ENCODE results near the gene AHRR.

Gene AHRR

DNA sequence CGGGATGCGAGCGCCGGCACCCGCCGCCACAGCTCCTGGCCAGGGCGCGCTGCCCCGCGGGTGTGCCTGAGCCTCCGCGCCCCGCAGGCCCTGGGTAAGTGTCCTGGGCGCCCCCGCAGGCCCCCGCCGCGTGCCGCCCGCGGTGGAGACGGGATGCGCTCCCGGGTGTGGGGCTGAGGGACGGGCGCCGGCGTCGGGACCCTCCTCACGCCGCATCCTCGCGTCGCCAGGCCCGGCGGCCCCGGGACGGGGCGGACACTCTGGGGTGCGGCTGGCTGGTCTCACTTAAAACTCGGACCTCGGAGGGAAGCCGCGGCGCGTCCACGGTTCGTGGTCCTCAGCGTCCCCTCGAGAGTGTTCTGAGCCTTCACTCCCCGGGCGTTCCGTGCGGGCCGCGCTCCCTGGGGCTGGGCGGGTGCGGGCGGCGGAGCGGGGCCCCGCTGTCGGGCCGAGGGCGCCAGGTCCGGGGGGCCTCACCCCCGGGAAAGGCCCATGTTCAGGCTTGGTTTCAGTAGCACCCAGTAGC lies 275 bp downstream of the AHRR start:
- DNase-seq = no peak

DNA sequence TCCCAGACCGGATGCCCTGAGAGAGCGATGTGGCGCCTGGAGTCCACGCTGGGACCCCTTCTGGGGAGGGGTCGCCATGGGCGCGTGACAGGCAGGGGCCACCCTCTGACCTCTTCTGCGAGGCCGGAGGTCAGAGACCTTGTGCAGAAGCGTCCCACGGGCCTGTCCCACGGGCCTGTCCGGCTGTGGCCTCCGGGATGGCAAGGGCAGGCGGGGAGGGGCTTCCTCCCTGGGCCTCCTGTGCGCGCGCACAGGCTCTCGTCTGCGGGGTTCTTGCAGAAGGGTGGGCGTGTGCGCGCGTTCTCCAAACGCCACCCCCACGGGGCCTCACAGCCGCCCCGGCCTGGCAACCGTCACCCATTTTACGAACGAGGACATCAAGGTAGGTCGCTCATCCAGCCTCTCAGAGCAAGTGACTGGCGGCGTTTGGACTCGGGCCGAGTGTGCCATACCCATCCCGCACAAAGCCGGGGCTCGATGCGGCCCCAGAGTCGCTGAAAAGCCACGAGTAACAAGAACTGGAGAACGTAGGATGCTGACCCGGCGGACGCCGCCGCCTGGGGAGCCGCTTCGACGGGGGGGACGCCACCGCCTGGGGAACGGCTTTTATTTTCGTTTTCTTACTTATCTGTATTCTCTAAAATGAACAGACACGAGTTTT lies 897 bp downstream of the AHRR start:
- DNase-seq = peak; percentile 47

DNA sequence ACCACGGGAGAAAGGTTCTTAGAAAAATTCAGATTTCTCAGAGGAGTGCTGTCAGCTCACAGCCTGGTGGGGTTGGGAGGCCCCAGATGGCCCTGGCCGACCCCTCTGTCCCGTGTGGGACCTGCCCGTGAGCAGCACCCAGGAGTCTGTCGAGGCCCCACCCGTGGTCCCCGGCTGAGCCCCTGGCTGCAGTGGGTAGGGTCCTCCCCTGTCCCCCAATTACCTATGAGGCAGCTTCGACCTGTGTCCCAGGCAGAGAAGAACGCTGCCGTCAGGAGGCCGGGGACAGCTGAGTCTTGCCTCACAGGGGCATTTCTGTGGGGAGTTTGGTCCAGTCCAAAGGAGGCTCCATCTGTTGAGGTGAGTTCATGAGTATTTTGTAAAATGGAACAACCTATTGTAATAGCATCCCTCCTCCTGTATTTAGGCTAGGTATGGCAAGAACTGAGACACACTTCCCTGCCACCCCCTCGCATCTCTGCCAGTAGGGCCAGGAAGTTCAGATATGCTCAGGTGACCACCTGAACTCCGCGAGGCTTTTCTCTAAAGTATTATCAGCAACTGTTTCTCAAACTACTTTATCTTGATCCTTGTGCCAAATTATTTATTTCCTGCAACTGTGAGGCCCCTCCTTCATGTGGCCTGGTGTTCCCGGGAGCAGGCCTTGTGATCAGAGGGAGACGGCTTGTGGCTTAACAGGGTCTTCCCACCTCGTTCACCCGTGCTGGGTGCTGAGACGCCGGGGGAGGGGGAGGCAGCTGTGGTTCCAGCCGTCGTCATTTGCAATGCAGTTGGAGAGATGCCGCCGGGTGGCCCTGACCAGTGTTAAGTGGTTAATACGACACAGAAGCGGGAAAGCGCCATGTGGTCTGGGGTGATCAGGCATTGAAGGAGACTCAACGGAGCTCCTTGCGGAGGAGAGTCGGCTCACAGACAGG lies 1.7 kb downstream of the AHRR start:
- DNase-seq = no peak

DNA sequence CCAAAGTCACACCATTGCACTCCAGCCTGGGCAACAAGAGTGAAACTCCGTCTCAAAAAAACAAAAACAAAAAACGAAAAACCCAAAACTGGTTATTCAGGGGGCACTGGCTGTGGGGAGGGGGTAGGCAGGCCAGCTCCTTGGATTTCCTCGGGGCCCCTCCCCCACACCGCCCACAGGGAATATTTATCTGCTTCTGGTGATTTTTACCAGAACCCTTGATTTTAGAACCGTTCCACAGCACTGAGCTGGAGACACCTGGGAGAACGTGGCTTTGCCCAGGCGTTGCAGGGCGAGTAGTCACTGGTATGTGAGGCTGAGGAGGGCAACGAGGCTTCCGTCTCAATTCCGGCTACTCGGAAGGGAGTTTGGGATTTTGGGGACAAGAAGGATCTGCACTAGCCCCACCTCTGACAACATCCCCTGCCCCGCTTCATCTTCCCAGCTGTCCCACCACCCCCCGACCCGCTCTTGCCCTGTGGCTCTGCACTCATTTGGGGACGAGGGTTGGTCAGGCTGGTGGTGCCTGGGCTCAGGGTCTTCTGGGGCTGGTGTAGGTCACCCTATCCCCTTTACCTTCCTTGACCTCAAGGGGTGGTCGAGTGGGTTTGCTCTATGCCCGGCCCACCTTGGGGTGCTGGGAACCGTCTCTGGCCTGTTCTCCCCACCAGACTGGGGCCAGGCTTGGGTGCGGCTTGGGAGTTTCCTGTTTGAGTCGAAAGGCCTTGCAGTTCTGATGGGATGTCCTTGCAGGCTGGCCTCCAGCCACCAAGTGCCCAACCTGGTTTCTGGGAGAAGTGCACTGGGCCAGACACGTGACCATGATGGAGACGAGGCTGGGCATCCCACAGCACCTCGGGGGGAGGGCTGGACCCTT lies 3.5 kb downstream of the AHRR start:
- DNase-seq = no peak

DNA sequence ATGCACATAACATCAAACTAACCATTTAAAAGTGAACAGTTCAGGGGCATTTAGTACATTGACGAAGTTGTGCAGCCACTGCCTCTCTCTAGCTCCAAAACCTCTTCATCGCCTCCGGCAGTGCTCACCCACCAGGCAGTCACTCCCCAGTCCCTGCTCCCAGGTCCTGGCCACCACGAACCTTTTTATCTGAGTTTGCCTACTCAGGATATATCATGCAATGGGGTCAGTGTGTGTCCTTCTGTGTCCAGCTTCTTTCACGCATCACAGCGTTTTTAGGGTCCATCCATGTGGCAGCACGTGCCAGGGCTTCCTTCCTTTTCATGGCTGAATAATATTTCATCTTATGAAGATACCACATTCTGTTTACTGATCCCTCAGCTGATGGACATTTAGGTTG lies 4.6 kb downstream of the AHRR start:
- DNase-seq = no peak

DNA sequence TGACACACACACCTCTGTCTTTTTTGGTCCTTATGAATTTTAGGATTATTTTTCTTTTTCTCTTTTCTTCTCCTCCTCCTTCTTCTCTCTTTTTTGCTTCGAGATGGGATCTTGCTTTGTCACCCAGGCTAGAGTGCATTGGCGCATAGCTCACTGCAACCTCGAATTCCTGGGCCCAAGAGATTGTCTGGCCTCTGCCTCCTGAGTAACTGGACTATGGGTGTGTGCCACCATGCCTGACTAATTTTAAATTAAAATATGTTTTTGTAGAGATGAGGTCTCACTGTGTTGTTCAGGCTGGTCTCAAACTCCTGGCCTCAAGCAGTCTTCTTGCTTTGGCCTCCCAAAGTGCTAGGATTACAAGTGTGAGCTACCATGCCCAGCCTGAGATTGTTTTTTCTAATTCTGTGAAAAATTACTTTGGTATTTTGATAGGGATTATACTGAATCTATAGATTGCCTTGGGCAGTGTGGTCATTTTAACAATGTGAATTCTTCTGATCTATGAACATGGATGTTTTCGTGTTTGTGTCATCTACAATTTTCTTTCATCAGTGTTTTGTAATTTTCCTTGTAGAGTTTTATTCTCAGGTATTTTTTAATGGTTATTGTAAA lies 7.7 kb downstream of the AHRR start:
- no peak for DNase-seq

DNA sequence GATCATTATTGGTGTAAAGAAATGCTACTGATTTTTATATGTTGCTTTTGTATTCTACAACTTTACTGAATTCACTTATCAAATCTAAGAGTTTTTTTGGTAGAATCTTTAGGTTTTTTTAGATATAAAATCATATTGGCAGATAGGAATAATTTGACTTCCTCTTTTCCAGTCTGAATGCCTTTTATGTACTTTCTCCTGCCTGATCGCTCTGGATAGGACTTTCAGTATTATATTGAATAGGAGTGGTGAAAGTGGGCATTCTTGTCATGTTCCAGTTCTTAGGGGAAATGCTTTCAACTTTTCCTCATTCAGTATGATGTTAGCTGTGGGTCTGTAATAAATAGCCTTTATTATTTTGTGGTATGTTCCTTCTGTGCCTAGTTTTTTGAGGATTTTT lies 8.3 kb downstream of the AHRR start:
- no peak for DNase-seq

DNA sequence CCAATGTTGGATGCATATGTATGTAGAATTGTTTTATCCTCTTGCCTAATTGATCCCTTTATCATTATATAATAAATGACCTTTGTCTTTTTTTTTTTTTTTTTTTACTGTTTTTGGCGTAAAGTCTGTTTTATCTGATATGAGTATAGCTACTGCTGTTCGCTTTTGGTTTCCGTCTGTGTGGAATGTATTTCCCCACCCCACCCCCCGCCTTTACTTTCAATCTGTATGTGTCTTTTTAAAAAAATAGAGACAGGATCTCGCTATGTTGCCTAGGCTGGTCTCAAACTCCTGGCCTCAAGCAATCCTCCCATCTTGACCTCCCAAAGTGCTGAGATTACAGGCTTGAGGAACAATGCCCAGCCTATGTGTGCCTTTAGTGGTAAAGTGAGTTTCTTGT lies 11.3 kb downstream of the AHRR start:
- peak; percentile 86 for DNase-seq

DNA sequence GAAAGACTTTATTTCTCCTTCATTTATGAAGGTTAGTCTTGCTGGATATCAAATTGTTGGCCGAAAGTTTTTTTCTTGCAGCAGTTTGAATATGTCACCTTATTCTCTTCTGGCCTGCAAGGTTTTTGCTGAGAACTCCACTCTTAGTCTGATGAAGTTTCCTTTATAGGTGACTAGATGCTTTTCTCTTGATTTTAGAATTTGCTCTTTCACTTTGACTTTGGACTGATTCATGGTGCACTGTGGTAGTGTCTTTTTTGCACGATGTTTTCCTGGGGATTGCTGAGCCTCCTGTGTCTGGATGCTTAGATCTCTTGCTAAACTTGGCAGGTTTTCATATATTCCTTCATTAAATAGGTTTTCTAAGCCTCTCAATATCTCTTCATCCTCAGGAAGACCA lies 12.4 kb downstream of the AHRR start:
- DNase-seq = peak; percentile 86

DNA sequence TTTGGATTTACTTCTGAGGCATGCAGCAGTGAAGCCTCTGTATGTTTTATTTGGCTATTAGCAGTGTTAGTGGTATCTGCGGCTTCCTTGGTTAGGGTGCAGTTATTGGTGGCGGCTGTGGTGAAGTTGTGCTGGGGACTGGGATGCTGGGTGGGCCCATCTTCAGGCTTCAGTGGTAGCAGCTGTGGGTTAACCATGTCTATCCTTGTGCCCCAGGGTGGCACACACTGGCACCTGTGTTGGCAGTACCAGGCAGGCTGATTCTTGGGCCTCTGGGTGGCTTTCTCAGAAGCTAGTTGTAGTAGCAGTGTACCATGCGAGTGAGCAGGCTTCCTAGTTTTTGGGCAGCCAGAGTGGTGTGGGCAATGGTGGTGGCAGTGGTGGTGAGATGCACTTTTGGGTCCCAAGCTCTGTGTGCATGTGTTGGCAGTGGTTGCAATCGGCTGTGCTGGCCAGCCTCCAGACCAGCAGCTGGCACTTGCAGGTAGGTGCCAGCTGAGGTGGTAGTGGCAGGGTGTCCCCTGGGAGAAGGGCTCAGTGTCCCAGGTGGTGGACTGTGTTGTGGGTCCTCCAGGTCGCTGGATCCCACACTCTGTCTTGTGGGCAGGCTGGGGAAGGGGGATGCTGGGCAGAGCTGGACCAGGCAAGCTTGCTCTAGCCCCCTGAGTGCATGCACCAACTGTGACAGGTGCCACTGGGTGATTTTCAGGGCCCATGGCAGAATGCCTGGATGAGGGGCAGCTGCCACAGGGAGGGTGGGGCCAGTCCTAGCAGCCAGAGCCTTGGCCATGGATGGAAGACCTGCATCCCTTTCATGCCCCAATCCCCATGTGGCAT lies 13.6 kb downstream of the AHRR start:
- peak; percentile 64 for DNase-seq

DNA sequence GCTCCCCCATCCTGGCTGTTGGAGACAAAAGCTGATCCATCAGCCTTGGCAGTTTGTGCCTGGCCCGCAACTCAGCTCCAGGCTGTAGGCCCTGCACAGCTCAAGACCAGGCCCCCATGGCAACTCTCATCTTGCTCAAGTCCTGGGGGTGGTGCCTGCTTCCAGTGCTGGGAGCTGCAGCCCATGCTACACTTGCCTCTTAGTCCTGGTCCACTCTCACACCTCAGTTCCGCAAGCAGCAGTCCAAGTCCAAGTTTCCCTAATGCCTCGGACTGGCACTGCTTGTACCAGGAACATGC lies 14.2 kb downstream of the AHRR start:
- DNase-seq = no peak

DNA sequence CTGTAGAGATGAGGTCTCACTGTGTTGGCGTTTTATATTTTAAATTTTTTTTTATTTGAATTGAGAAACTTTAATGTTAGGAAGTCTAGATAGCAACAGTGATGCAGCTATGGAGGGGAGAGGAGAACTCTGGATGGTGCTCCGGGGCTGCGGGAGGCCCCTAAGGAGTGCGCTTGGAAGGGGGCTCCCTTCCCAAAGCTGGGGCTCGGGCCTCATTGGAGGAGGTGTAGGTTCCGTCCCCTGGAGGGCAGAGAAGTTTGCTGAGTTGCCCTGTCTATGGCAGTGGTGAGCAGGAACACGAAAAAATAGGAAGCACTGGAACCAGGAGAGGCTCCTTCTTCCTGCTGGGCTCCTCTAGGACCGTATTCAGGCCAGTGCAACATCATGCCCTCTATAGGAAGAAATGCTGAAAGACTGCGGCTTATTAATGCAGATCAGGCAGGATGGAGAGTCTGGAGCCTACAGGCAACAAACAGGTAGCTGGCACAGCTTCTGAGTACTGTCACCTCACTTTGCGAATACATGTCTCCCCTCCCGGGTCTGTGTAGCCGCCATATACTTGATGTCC lies 16.1 kb downstream of the AHRR start:
- no peak for DNase-seq

DNA sequence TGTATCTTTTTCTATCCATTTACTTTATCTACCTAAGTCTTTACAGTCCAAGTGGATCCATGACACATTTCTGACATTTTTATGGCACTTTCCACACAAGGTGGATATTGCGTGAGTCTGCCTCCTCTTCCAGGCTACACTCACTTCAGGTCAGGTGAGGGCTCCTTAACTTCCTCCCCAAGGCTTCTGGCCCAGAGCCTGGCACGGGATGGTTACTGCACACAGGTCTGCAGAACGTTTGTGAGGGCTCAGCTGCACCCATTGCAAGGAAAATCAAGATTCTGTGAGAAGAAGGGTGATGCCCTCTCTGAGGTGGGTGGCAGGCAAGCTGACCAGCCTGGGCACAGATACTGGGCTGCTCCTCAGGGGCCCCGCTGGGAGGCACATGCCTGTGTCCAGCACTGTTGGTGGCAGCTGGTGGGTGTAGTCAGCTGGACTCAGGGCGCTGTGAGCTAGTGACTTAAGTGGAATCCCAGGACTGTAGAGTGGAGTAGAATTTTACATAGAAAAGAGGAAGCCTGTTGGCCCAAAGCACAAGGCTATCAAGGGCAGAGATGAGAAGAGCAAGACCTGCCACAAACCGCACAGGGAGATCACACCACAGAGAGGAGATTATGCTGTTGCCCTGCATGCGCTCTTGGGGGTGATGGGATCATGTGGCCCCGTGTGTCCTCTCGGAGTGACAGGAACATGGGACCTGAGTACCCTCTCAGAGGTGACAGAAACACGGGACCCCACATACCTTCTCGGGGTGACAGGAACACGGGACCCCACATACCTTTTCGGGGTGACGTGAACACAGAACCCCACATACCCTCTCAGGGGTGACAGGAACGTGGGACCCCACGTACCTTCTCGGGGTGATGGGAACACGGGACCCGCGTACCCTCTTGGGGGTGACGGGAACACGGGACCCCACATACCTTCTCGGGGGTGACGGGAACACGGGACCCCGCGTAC lies 21.3 kb downstream of the AHRR start:
- no peak for DNase-seq

DNA sequence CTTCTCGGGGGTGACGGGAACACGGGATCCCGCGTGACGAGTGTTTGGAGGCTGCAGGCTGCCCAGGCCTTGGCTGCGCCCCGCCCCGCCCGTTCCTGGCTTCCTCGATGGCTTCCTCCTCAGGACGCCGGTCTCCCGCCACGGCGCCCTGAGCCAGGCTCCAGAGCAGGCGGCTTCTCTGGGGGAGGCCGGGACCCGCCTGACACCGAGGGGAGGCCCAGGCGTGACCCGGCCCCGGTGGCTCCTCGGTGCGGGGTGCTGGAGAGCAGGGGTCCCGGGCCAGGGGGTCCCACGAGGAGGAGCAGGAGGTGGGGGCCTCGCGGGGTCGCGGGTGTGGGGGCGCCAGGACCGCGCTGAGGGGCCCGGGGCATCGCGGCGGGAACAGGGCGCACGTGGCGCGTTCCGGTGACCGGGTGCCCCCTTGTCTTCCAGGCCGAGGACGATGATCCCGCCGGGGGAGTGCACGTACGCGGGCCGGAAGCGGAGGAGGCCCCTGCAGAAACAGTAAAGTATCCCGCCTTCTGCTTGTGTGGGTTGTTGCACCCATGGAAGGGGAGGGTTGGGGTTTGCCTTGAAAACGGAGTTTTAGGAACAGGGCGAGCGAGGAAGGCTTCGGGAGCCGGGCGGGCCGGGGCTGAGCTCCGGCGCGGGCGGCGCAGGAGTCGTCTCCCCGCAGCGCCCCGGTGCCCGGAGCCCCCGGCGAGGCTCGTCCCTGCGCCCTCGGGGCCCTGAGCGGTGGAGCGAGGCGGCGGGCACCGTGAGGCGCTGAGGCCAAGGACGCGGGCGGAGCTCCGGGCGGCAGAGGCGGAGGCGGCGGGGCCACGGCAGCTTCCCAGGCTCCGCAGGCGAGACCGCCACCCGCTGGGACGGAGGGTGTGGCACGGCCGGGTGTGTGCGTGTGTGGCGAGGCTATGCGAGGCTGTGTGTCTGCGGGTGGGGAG lies 22.2 kb downstream of the AHRR start:
- peak; percentile 59 for DNase-seq

DNA sequence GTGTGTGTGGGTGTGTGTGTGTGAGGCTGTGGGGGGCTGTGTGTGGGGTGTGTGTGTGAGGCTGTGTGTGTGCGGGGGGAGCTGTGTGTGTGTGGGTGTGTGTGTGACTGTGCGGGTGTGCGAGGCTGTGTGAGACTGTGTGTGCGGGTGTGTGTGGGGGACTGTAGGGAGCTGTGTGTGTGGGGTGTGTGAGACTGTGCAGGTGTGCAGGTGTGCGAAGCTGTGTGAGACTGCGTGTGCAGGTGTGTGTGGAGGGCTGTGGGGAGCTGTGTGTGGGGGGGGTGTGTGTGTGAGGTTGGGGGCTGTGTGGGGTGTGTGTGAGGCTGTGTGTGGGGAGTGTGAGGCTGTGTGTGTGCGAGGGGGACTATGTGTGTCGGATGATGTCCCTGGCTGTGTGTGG lies 23.2 kb downstream of the AHRR start:
- no peak for DNase-seq

DNA sequence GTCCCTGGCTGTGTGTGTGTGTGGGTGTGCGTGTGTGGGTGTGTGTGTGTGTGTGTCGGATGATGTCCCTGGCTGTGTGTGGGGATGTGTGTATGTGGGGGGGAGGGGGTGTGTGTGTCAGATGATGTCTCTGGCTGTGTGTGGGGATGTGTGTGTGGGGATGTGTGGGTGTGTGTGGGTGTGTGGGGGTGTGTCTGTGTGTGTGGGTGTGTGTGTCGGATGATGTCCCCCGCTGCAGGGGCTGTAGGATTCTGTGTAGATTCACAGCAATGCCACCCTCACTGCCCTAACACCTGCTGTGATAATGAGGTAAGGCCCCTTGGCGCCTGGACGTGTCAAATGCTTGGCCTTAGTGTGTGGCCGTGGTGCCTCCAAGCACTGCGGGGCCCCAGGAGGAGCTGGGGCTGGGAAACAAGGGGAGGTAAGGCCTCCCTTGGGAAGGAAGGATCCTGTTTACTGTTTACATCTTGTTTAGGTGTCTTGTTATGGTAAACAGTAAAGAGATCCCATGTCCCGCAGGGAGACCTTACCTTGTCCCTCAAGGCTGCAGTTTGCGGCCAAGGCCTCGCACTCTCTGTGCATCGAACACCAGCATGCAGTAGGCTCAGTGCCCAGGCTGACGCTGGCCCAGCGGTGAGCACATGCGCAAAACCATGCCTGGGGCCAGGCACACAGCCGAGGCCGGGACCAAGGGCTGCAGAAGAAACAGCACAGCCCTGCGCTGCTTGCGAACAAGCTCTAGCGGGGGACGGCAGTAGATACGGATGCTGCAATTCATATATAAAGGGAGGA lies 24.1 kb downstream of the AHRR start:
- no peak for DNase-seq

DNA sequence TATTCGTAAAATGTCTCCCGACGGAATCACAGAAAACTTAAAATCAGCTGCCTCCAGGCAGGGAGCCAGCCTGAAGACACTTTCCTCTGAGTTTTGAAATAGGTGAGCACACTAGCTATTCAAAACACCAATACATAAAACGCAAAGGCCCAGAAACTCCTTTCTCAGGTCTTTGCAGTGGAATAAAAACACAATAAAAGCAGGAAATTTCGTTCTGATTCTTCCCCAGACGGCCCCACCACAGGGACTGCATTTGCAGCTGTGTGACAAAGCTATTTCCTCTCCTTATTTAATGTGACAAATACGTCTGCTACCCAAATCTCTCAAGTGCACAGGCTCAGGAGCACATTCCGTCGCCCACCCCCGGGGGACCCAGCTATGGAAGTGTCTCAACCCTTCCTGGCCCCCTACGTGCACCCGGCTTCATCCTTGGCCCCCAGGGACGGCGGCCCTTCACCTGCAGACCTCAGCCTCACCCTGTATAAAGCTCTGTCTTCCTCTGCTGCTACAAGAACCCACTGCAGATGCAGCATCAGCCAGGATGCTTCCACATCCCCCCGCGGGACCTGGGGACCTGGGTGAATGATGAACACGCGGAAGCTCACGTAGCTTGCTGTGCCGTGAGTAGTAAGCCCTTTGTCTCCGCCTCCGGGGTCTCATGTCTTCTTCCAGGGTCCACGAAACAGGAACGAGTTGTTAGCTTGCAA lies 24.9 kb downstream of the AHRR start:
- peak; percentile 70 for DNase-seq

Measured in activated CD4-positive, alpha-beta T cell treated with anti-CD3 and anti-CD28 coated beads, Interleukin-2, amount 50 U/mL, for 16 hours (primary cell).